K562 treated with DMSO at 1 percent for 4 hours (cell line): ENCODE measurements around the gene INSYN2B. TPM values are rescaled to one million over a fixed set of nuclear protein-coding genes. Genes with fewer than 3 reads are reported as not detected.

Source experiments
- total RNA-seq: library from RNA; unstranded; fragments of 300-600 nt; gene quantifications from 2 replicates; pipeline ENCODE4 v1.2.3, GENCODE V29; 2022; ENCODE audit not compliant: insufficient read depth

INSYN2B gene
- total RNA-seq = not detected in 2 replicates

DNA sequence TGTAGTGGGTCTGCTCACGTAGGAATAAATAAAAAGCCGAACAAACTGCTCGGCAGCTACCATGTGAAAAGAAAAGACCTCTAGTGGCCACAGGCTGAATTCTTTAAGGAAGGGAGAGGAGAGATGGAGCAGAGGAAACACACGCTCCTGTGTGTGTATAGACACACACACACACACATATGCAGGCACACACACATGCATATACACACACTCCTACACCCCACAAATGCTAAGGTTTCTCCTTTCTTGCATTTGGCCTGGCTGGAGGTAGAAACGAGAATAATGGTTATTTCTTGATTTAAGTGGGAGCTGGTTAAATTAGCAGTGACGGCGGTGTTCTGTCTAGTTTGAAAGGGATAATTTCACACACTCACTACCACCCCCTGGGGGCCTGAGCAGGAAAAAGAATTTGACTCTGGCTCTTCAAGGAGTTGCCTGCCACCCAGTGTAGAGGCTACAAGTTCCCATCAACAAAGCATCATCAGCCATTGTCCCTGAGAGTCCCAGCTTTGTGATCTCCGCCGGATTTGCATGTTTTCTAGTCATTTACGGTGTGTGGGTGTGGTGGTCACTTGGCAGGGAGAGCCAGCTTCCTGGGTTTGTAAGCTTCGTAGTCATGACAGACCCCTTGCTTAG, at the start of gene INSYN2B:
Gene INSYN2B (minus strand): TSS at position 78 of the 636 bp plus-strand sequence. CDS start 96,597 bp downstream, outside the sequence.

Other genes starting within 250 kb of the INSYN2B start
- gene FOXI1, start 125.4 kb upstream of the INSYN2B start, total RNA-seq = not detected in 2 replicates